IMR-90 (cell line): ENCODE measurements around the gene TJAP1. TPM values are rescaled to one million over a fixed set of nuclear protein-coding genes. Genes with fewer than 3 reads are reported as not detected.

Experiments
- ATAC-seq: fragments of 200-7000 bp; cut with Tn5 transposase; 2 replicates; pipeline ENCODE4 v1.9.1; 2020; ENCODE audit warnings: low read depth, mild to moderate bottlenecking, moderate library complexity
- BruUV-seq: library from RNA; stranded (reverse); fragments of 400-500 nt; replicated peaks from 2 replicates; lab custom pipeline; 2021; lab: Mats Ljungman, UMichigan
- CTCF ChIA-PET: fragments of 300-600 bp; formaldehyde crosslinking; extraction: SDS; loops from one replicate; lab custom pipeline; 2021; ENCODE audit warnings: antibody characterized with exemption; lab: Yijun Ruan, JAX
- POLR2A ChIA-PET: fragments of 300-600 bp; sonication (Branson Sonifier 250); formaldehyde crosslinking; loops from one replicate; lab custom pipeline; 2022; ENCODE audit warnings: antibody characterized with exemption; ENCODE audit not compliant: unreplicated experiment; lab: Charles Lee
- DNase-seq: peaks from one replicate; pipeline ENCODE4 v3.0.0; 2013
- H2AFZ ChIP-seq: replicated peaks from 2 replicates; pipeline ENCODE3; 2013; ENCODE audit warnings: low read length, mild to moderate bottlenecking; ENCODE audit not compliant: poor library complexity
- H2AK5ac ChIP-seq: 2 replicates; pipeline ENCODE4 v1.6.1; 2013; ENCODE audit warnings: low read depth, low read length, inconsistent platforms
- H2AK9ac ChIP-seq: replicated peaks from 2 replicates; pipeline ENCODE3; 2013; ENCODE audit warnings: mild to moderate bottlenecking, low read depth, low read length, moderate library complexity; ENCODE audit not compliant: poor library complexity
- H2BK120ac ChIP-seq: 2 replicates; pipeline ENCODE4 v1.6.1; 2013; ENCODE audit warnings: low read depth, low read length, inconsistent platforms
- H2BK15ac ChIP-seq: 3 replicates; pipeline ENCODE4 v1.6.1; 2013; ENCODE audit warnings: low read depth, low read length, inconsistent platforms
- H2BK20ac ChIP-seq: 2 replicates; pipeline ENCODE4 v1.6.1; 2013; ENCODE audit warnings: low read depth, mild to moderate bottlenecking, inconsistent platforms, low read length, moderate library complexity
- H2BK5ac ChIP-seq: 2 replicates; pipeline ENCODE4 v1.6.1; 2013; ENCODE audit warnings: mild to moderate bottlenecking, low read depth, low read length, inconsistent platforms; ENCODE audit not compliant: poor library complexity, severe bottlenecking
- H3K14ac ChIP-seq: replicated peaks from 2 replicates; pipeline ENCODE4 v1.6.1; 2013; ENCODE audit warnings: low read depth, low read length, inconsistent platforms
- H3K18ac ChIP-seq: 2 replicates; pipeline ENCODE4 v1.6.1; 2013; ENCODE audit warnings: low read depth, low read length, control low read depth
- H3K23ac ChIP-seq: 2 replicates; pipeline ENCODE4 v1.6.1; 2013; ENCODE audit warnings: low read depth, low read length, inconsistent platforms
- H3K27ac ChIP-seq: 2 replicates; pipeline ENCODE4 v1.5.1; 2013; ENCODE audit warnings: mild to moderate bottlenecking, control low read depth, low read length; ENCODE audit not compliant: insufficient read depth
- H3K27me3 ChIP-seq: 2 replicates; pipeline ENCODE4 v1.6.1; 2013; ENCODE audit warnings: low read length; ENCODE audit not compliant: control insufficient read depth, insufficient read depth
- H3K36me3 ChIP-seq: 2 replicates; pipeline ENCODE4 v1.6.1; 2013; ENCODE audit warnings: low read length, mixed read lengths; ENCODE audit not compliant: control insufficient read depth, insufficient read depth
- H3K4ac ChIP-seq: 2 replicates; pipeline ENCODE4 v1.6.1; 2013; ENCODE audit warnings: low read depth, low read length, inconsistent platforms
- H3K4me1 ChIP-seq: 2 replicates; pipeline ENCODE4 v1.6.1; 2013; ENCODE audit warnings: low read length, mixed read lengths; ENCODE audit not compliant: control insufficient read depth, insufficient read depth
- H3K4me2 ChIP-seq: 2 replicates; pipeline ENCODE4 v1.6.1; 2013; ENCODE audit warnings: low read depth, mild to moderate bottlenecking, control low read depth, low read length, moderate library complexity
- H3K4me3 ChIP-seq: 2 replicates; pipeline ENCODE4 v1.5.1; 2013; ENCODE audit warnings: low read depth, mild to moderate bottlenecking, control low read depth, low read length, moderate library complexity; ENCODE audit not compliant: insufficient read depth
- H3K56ac ChIP-seq: 2 replicates; pipeline ENCODE4 v1.6.1; 2013; ENCODE audit warnings: low read length, inconsistent platforms; ENCODE audit not compliant: insufficient read depth; ENCODE audit errors: extremely low read depth
- H3K79me1 ChIP-seq, 2 experiments: 2 replicates each; pipeline ENCODE4 v1.6.1; 2013; ENCODE audit warnings: low read length in 2 of 2, inconsistent platforms in 1 of 2, low read depth in 1 of 2
- H3K9ac ChIP-seq: 2 replicates; pipeline ENCODE4 v1.6.1; 2013; ENCODE audit warnings: low read depth, low read length, control low read depth
- H3K9me1 ChIP-seq: 2 replicates; pipeline ENCODE4 v1.6.1; 2013; ENCODE audit warnings: low read length, inconsistent platforms; ENCODE audit not compliant: insufficient read depth
- H3K9me3 ChIP-seq: 2 replicates; pipeline ENCODE4 v1.6.1; 2013; ENCODE audit warnings: low read length; ENCODE audit not compliant: control insufficient read depth, insufficient read depth
- H4K20me1 ChIP-seq: 2 replicates; pipeline ENCODE4 v1.6.1; 2013; ENCODE audit warnings: low read length, inconsistent platforms; ENCODE audit not compliant: insufficient read depth
- H4K5ac ChIP-seq: 2 replicates; pipeline ENCODE4 v1.6.1; 2013; ENCODE audit warnings: mild to moderate bottlenecking, low read depth, low read length, control low read depth
- H4K8ac ChIP-seq, 2 experiments: 2 replicates each; pipeline ENCODE4 v1.6.1; 2013; ENCODE audit warnings: low read depth in 2 of 2, low read length in 2 of 2, control low read depth in 1 of 2, inconsistent platforms in 1 of 2
- H4K91ac ChIP-seq: 2 replicates; pipeline ENCODE4 v1.6.1; 2013; ENCODE audit warnings: low read depth, low read length, inconsistent platforms; ENCODE audit not compliant: insufficient read depth
- BHLHE40 ChIP-seq: fragments of 150-350 bp; IDR thresholded peaks from 2 replicates; pipeline ENCODE4 v1.6.1; 2016; ENCODE audit warnings: mild to moderate bottlenecking, low read depth, low read length
- CEBPB ChIP-seq: IDR thresholded peaks from 2 replicates; pipeline ENCODE4 v1.6.1; 2012; ENCODE audit warnings: low read depth, low read length, improper control_type of control experiment
- CHD1 ChIP-seq: IDR thresholded peaks from 2 replicates; pipeline ENCODE4 v1.6.1; 2012; ENCODE audit warnings: low read depth, low read length, improper control_type of control experiment
- ELK1 ChIP-seq: fragments of 150-350 bp; IDR thresholded peaks from 2 replicates; pipeline ENCODE4 v1.6.1; 2016; ENCODE audit warnings: low read depth, mild to moderate bottlenecking, low read length, moderate library complexity, borderline replicate concordance
- FOS ChIP-seq: fragments of 150-350 bp; IDR thresholded peaks from 2 replicates; pipeline ENCODE4 v1.6.1; 2016; ENCODE audit warnings: low read depth, low read length
- MAFK ChIP-seq: IDR thresholded peaks from 2 replicates; pipeline ENCODE4 v1.6.1; 2012; ENCODE audit warnings: low read depth, low read length, improper control_type of control experiment
- MAZ ChIP-seq: IDR thresholded peaks from 2 replicates; pipeline ENCODE4 v1.6.1; 2012; ENCODE audit warnings: low read depth, mild to moderate bottlenecking, low read length, improper control_type of control experiment, moderate library complexity, borderline replicate concordance
- MXI1 ChIP-seq: IDR thresholded peaks from 2 replicates; pipeline ENCODE4 v1.6.1; 2012; ENCODE audit warnings: low read depth, mild to moderate bottlenecking, low read length, moderate library complexity, borderline replicate concordance
- NFE2L2 ChIP-seq: fragments of 150-350 bp; IDR thresholded peaks from 2 replicates; pipeline ENCODE4 v1.6.1; 2016; ENCODE audit warnings: low read depth, mild to moderate bottlenecking, low read length
- POLR2A ChIP-seq: IDR thresholded peaks from 2 replicates; pipeline ENCODE4 v1.6.1; 2012; ENCODE audit warnings: mild to moderate bottlenecking, low read depth, low read length
- RAD21 ChIP-seq: IDR thresholded peaks from 2 replicates; pipeline ENCODE4 v1.6.1; 2012; ENCODE audit warnings: low read length, improper control_type of control experiment
- RCOR1 ChIP-seq: IDR thresholded peaks from 2 replicates; pipeline ENCODE4 v1.6.1; 2012; ENCODE audit warnings: mild to moderate bottlenecking, low read length, improper control_type of control experiment; ENCODE audit not compliant: insufficient replicate concordance
- RFX5 ChIP-seq: IDR thresholded peaks from 2 replicates; pipeline ENCODE4 v1.8.0; 2012; ENCODE audit warnings: low read depth, mild to moderate bottlenecking, low read length, moderate library complexity
- SMC3 ChIP-seq: fragments of 150-350 bp; IDR thresholded peaks from 2 replicates; pipeline ENCODE4 v1.6.1; 2016; ENCODE audit warnings: low read depth, mild to moderate bottlenecking, antibody characterized with exemption, low read length, moderate library complexity
- WGBS, 2 experiments: methylation state at CpG; one replicate each; pipeline versions ENCODE4 v1.1.5 to v1.1.7; 2013; ENCODE audit warnings: missing lambda C conversion rate in 2 of 2; ENCODE audit not compliant: insufficient read length in 1 of 2; ENCODE audit errors: extremely low coverage in 2 of 2; 5-methylcytosine and 5-hydroxymethylcytosine counted together
- dilution Hi-C: fragments of 300-500 bp; cut with HindIII; formaldehyde crosslinking; loops from one replicate; pipeline ENCODE4 v1.14.3; 2018; ENCODE audit warnings: low sequenced_read_pairs; ENCODE audit not compliant: unreplicated experiment
- in situ Hi-C: fragments of 300-500 bp; cut with MboI; formaldehyde crosslinking; loops from 3 replicates; pipeline ENCODE4 v1.14.3; 2019; ENCODE audit warnings: low sequenced_read_pairs, inconsistent platforms, mixed read lengths
- intact Hi-C: fragments of 100-400 bp; cut with micrococcal nuclease; formaldehyde crosslinking; loops from 2 replicates; pipeline ENCODE4 v1.10.0; 2022
- polyA plus RNA-seq, 3 experiments: library from polyadenylated mRNA; depleted of rRNA; stranded (reverse); fragments of >200 nt; gene quantifications; 2 replicates each; pipeline ENCODE4 v1.2.3, GENCODE V29; 2012; ENCODE audit warnings: low replicate concordance in 1 of 3
- total RNA-seq: library from RNA; depleted of rRNA; stranded (reverse); fragments of >200 nt; gene quantifications from 2 replicates; pipeline ENCODE4 v1.2.3, GENCODE V29; 2012
- TF ChIP-seq, protein P1 (sequence below): fragments of 150-350 bp; IDR thresholded peaks from 2 replicates; pipeline ENCODE4 v1.6.1; 2017; ENCODE audit warnings: mild to moderate bottlenecking, antibody characterized with exemption, low read length, low read depth
- TF ChIP-seq, protein P2 (sequence below): conservative IDR thresholded peaks from 2 replicates; pipeline ENCODE4 v1.5.1; 2012; ENCODE audit warnings: mild to moderate bottlenecking, low read depth, low read length, improper control_type of control experiment

TJAP1 gene
- total and polyA plus RNA-seq, 2 of the 4 experiments (the other 2 are of a cell fraction): 12.2 to 34.2 TPM

DNA sequence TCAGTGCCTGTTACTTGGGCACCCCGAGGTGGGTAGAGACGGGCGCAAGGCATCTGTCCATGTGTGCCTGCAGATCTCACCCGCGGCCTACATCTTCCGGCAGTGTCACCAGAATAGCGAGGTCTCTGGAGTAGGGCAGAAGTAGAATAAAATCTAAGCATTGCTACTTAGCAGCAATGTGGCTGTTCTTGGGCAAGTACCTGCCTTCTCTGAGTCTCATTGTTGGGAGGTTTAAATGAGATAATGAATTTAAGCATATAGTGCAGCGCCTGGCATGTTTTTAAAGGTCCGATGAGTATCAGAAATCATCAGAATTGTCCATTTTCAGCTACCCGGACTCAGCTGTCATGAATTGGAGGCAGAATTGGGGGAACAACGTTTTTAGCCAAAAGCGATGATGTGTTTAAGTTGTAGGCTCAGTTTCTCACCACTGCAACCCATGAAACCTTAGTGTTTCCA is 49.2 kb upstream of the TJAP1 start:
- Histone ChIP-seq H4K91ac (peak overlapping the region; percentile 74), H2AK9ac (peak overlapping the region; percentile 99), H3K9ac (peak overlapping the region; percentile 85), H2BK15ac (no peak overlapping the region; the same call in 2 of the 3 replicates), H3K27ac (peak overlapping the region; percentile 76), H3K9me1 (0 out of 2 replicates have a peak, but pooled peaks cover 6% of the 10 kb centered on the region), H4K8ac (peak overlapping the region; percentile 80 to 95), H3K14ac (peak overlapping the region; percentile 98), H3K4me2 (peak overlapping the region; percentile 84), H3K4me3 (peak overlapping the region; percentile 75), H3K79me1 (peaks cover 21 to 34% of the 10 kb centered on the region in 2 experiments), H3K4me1 (peaks cover 5% of the 10 kb centered on the region), H3K56ac (peak overlapping the region; percentile 27), H3K18ac (no peak overlapping the region; the same call in 1 of the 2 replicates), H2BK120ac (peak overlapping the region; percentile 41; the same call in 1 of the 2 replicates), H3K27me3 (no peaks in the 10 kb centered on the region), H3K23ac (peak overlapping the region; percentile 90), H4K20me1 (no peaks in the 10 kb centered on the region), H2BK5ac (peak overlapping the region; percentile 73), H4K5ac (peak overlapping the region; percentile 35), H3K9me3 (no peaks in the 10 kb centered on the region), H3K36me3 (peaks cover 11% of the 10 kb centered on the region; the same call in 1 of the 2 replicates), H2AK5ac (peak overlapping the region; percentile 38), H3K4ac (peak overlapping the region; percentile 97), H2AFZ (peak overlapping the region; percentile 100), H2BK20ac (no peak overlapping the region)
- ChIA-PET CTCF (no interaction called here), POLR2A (no interaction called here)
- dilution Hi-C loops: no loop called here
- DNase-seq (no peak), ATAC-seq (no peak; the same call in 1 of the 2 replicates)
- WGBS, 2 experiments: no CpG with 5 or more reads among the region's 12 CpGs
- in situ Hi-C loops: no loop called here
- intact Hi-C loops: no loop called here
- no TSS peak for BruUV-seq
- TF ChIP-seq RAD21 (no peak), CHD1 (no peak), RCOR1 (no peak), POLR2A (no peak), FOS (no peak), BHLHE40 (no peak), MAFK (no peak), ELK1 (no peak), MXI1 (no peak), MAZ (no peak), NFE2L2 (no peak), CEBPB (no peak), RFX5 (no peak), SMC3 (no peak)
- TF ChIP-seq, protein P1, sequence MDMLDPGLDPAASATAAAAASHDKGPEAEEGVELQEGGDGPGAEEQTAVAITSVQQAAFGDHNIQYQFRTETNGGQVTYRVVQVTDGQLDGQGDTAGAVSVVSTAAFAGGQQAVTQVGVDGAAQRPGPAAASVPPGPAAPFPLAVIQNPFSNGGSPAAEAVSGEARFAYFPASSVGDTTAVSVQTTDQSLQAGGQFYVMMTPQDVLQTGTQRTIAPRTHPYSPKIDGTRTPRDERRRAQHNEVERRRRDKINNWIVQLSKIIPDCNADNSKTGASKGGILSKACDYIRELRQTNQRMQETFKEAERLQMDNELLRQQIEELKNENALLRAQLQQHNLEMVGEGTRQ: no peak
- TF ChIP-seq, protein P2, sequence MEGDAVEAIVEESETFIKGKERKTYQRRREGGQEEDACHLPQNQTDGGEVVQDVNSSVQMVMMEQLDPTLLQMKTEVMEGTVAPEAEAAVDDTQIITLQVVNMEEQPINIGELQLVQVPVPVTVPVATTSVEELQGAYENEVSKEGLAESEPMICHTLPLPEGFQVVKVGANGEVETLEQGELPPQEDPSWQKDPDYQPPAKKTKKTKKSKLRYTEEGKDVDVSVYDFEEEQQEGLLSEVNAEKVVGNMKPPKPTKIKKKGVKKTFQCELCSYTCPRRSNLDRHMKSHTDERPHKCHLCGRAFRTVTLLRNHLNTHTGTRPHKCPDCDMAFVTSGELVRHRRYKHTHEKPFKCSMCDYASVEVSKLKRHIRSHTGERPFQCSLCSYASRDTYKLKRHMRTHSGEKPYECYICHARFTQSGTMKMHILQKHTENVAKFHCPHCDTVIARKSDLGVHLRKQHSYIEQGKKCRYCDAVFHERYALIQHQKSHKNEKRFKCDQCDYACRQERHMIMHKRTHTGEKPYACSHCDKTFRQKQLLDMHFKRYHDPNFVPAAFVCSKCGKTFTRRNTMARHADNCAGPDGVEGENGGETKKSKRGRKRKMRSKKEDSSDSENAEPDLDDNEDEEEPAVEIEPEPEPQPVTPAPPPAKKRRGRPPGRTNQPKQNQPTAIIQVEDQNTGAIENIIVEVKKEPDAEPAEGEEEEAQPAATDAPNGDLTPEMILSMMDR: no peak
